Astrocyte of the spinal cord (primary cell): ENCODE data around the gene GJA9.

Experiments used
- DNase-seq: peaks from one replicate; pipeline ENCODE4 v3.0.0; 2011; ENCODE audit warnings: low read depth, low spot score
- H3K4me3 ChIP-seq: 2 replicates; pipeline ENCODE4 v1.5.1; 2011; ENCODE audit warnings: low read depth, mild to moderate bottlenecking, low read length, moderate library complexity
- CTCF ChIP-seq: IDR thresholded peaks from 2 replicates; pipeline ENCODE4 v1.5.1; 2012; ENCODE audit warnings: low read depth, mild to moderate bottlenecking, low read length, inconsistent platforms
- in situ Hi-C: cut with HindIII; loops from 2 replicates; pipeline ENCODE4 v1.10.0; 2017; ENCODE audit warnings: low sequenced_read_pairs

Gene GJA9

GRCh38 chr1:38888423-38889333 is 7.3 kb upstream of the GJA9 start:
- TF ChIP-seq CTCF: no peak
- no peak for DNase-seq
- H3K4me3 ChIP-seq: no peak overlapping the region
- in situ Hi-C loops: no loop called here

- no peak for TF ChIP-seq CTCF
- DNase-seq: no peak
- in situ Hi-C loops: no loop called here
- no peak overlapping the region for H3K4me3 ChIP-seq
Measured at GRCh38 chr1:38885092-38885491, 3.7 kb upstream of the GJA9 start.

DNA sequence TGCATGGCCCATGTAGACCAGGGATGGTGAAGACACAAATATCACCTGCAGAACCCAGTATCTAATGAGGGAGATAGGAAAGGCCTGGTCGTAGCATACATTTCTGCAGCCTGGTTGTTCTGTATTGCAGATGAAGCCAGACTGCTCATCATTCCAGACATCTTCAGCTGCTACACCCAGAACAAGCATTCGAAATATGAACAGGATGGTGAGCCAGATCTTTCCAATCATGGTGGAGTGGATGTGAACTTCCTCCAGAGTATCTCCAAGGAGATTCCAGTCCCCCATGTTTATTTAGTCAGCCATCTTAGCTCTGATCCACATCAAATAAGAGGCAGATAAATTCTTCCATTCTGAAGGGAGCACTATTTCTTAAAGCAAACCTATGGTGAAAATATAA is 5.6 kb downstream of the GJA9 start:
- TF ChIP-seq CTCF: no peak
- in situ Hi-C loops: no loop called here
- DNase-seq: no peak
- no peak overlapping the region for H3K4me3 ChIP-seq

DNA sequence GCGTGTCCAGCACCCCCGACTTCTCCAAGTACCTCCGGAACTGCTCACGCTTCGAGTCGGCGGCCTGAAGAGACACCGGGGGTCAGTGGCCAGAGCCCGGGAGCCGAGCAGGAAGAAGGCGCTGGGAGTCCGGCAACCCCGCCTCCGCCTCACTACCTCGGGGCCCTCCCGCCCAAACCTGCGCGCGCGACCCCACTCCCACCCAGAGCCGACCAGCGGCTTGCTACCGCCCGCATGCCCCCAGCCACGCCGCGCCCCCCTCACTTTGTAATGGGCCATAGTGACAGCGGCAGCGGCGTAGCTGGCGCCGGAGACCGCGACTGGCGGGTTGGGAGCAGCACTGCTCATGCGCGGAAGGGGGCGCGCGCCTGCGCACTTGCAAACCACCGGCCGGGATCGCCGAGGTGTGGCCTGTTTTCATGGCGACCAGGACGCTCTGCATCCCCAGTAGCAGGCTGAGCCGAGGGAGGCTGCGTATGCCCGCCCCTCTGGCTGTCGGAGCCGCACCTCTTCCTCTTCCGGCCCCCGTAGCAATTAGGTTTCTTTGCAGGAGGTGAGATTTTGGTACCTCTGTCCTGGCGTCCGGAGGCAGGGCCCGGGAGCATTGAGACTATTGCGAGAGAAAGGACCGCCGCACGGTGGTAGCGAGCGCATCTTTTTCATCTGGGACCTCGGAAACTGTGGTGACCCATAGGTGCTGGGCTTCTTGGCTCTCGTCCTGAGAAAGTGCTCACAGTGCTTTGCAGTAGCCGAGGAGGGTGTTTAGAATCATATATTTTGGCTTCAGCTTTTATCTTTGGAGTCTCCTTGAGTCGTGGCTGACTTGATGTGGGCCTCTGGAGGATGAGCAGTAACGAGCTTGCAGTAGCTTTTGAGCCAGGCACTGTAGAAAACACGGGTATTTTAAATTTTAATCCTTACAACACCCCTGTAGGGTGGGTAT is 8.1 kb downstream of the GJA9 start, which contains the start of gene MYCBP:
Gene MYCBP, minus strand, starts transcription at position 322 of the 943 bp plus-strand sequence. Its CDS starts 43 bp downstream, at position 279.
- DNase-seq: peak; percentile 95
- peak within 1 kb of the TSS; percentile 72 for H3K4me3 ChIP-seq
- in situ Hi-C loops: no loop called here
- no peak for TF ChIP-seq CTCF

DNA sequence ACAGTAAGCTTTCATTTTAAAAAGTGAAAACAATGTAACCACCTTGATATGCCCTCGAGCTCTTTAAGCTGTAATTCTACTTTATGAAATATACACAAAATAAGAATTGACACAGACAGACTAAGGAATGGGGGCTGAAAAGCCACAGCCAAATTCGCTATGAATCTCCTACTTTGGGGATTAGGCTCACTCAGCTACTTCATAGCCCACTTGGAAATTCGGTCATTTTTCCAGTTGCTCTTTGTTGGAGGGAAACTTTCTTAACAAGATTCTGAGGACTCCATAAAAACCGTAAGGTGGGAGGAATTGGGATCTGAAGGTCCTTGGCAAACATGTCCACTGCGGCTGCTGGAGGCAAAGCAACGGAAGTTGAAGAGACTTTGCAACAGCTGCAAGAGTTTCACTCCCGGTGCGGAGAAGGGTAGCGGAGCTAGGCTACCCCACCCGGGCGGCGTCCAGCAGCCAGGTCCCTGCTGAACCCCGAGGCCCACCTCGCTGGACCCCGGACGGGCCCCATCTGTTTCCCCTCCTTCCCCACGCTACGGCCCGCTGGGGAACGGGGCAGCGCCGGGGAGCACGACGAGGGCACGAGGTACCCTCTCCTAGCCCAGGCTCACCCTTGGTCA is 8.9 kb downstream of the GJA9 start:
- peak; percentile 8 for DNase-seq
- no peak for TF ChIP-seq CTCF
- H3K4me3 ChIP-seq: peak overlapping the region; percentile 72
- in situ Hi-C loops: no loop called here

- DNase-seq: no peak
- TF ChIP-seq CTCF: no peak
- in situ Hi-C loops: no loop called here
- H3K4me3 ChIP-seq: no peak overlapping the region
Measured at GRCh38 chr1:38870996-38871395, 10.4 kb downstream of the GJA9 start.
